Measurements from ENCODE around the gene PRADC1. TPM values are rescaled to one million over a fixed set of nuclear protein-coding genes. Genes with fewer than 3 reads are reported as not detected.

The PRADC1 gene
- total and polyA plus RNA-seq, 7 experiments from 2014 or later = 4.3 to 29.5 (median 8.8) TPM

GRCh38 chr2:73187549-73187948 is 45.5 kb downstream of the PRADC1 start:
- Histone ChIP-seq H3K27me3 (ENCODE audit: control insufficient read depth in 2 of 2, insufficient read depth in 2 of 2, low read length in 2 of 2) (no peaks in the 10 kb centered on the region), H3K4me1 (ENCODE audit: control insufficient read depth in 2 of 2, insufficient read depth in 2 of 2, low read length in 2 of 2) (no peaks in the 10 kb centered on the region), H3K4me3 (ENCODE audit: low read length) (no peak overlapping the region), H3K36me3 (ENCODE audit: control insufficient read depth in 2 of 3, insufficient read depth in 3 of 3, low read length in 3 of 3) (no peaks in the 10 kb centered on the region), H3K27ac (ENCODE audit: low read depth, low read length) (no peak overlapping the region), H3K9me3 (ENCODE audit: control insufficient read depth in 2 of 3, low read length in 3 of 3) (no peaks in the 10 kb centered on the region)
- DNase-seq (no peak), ATAC-seq (no peak)
- no peak overlapping the region for H3K4me3 Mint-ChIP-seq
- peaks cover 0 to 13% (median 4%) of the 10 kb centered on the region in 5 donors for H3K36me3 Mint-ChIP-seq
- intact Hi-C loops (cut with micrococcal nuclease) = no loop called here
- H3K27me3 Mint-ChIP-seq = peaks cover 4 to 31% (median 5%) of the 10 kb centered on the region in 5 donors
- POLR2A ChIA-PET = interaction anchor here (1.0 kb wide), 1 partner anchor 10 kb away, joined by 4 read pairs; no protein-coding TSS in a partner anchor
- peaks cover 0 to 3% (median 0%) of the 10 kb centered on the region in 7 donors for H3K4me1 Mint-ChIP-seq
- no peak overlapping the region for H3K27ac Mint-ChIP-seq
- CTCF ChIA-PET = no interaction called here
- H3K9me3 Mint-ChIP-seq = peaks cover 0 to 14% (median 0%) of the 10 kb centered on the region in 11 donors

- intact Hi-C loops (cut with micrococcal nuclease) = no loop called here
- ATAC-seq = no peak
- no peaks in the 10 kb centered on the region for H3K36me3 ChIP-seq (ENCODE audit: control insufficient read depth in 2 of 3, insufficient read depth in 3 of 3, low read length in 3 of 3)
- Mint-ChIP-seq H3K27me3 (peaks cover 5 to 36% (median 9%) of the 10 kb centered on the region in 5 donors), H3K36me3 (peaks cover 0 to 13% (median 4%) of the 10 kb centered on the region in 5 donors), H3K4me3 (no peak overlapping the region), H3K27ac (no peak overlapping the region), H3K4me1 (peaks cover 0 to 6% (median 0%) of the 10 kb centered on the region in 7 donors), H3K9me3 (peaks cover 0 to 14% (median 0%) of the 10 kb centered on the region in 11 donors)
- H3K4me1 ChIP-seq (ENCODE audit: control insufficient read depth in 2 of 2, insufficient read depth in 2 of 2, low read length in 2 of 2) = no peaks in the 10 kb centered on the region
- no peak overlapping the region for H3K4me3 ChIP-seq (ENCODE audit: low read length)
- DNase-seq = no peak
- H3K27ac ChIP-seq (ENCODE audit: low read depth, low read length) = no peak overlapping the region
- CTCF ChIA-PET = interaction anchor here (1.8 kb wide), 1 partner anchor 9 kb away, joined by 9 read pairs; no protein-coding TSS in a partner anchor
- POLR2A ChIA-PET = no interaction called here
- H3K27me3 ChIP-seq (ENCODE audit: control insufficient read depth in 2 of 2, insufficient read depth in 2 of 2, low read length in 2 of 2) = no peaks in the 10 kb centered on the region
- H3K9me3 ChIP-seq (ENCODE audit: control insufficient read depth in 2 of 3, low read length in 3 of 3) = no peaks in the 10 kb centered on the region
Observed at GRCh38 chr2:73185965-73186364, 47.1 kb downstream of the PRADC1 start.

Other genes with a start within 250 kb of the PRADC1 start
- 10 to 100 TPM in 3 of 5 experiments, 1 to 10 TPM in 2; 8.8 to 17.4 (median 10.9) TPM for gene SFXN5, start 161.5 kb downstream of the PRADC1 start, total RNA-seq
- 1 to 10 TPM; 2.2 to 4.4 TPM for gene SFXN5, start 161.5 kb downstream of the PRADC1 start, polyA plus RNA-seq
- 10 to 100 TPM in 3 of 5 experiments, 1 to 10 TPM in 2; 8.6 to 13.2 (median 11.2) TPM for gene RAB11FIP5, start 120.3 kb downstream of the PRADC1 start, total RNA-seq
- 10 to 100 TPM in 1 of 2 donors, 1 to 10 TPM in 1; 5.6 to 12.0 TPM for gene RAB11FIP5, start 120.3 kb downstream of the PRADC1 start, polyA plus RNA-seq
- gene NOTO, start 30.7 kb downstream of the PRADC1 start, total RNA-seq = not detected
- not detected for gene NOTO, start 30.7 kb downstream of the PRADC1 start, polyA plus RNA-seq
- gene SMYD5, start 19.0 kb downstream of the PRADC1 start, total RNA-seq = 10 to 100 TPM; 25.1 to 76.2 (median 42.7) TPM
- 10 to 100 TPM; 25.6 to 28.0 TPM for gene SMYD5, start 19.0 kb downstream of the PRADC1 start, polyA plus RNA-seq
- 100 to 1,000 TPM; 118 to 322 (median 181) TPM for gene CCT7, start 1.1 kb upstream of the PRADC1 start, total RNA-seq
- gene CCT7, start 1.1 kb upstream of the PRADC1 start, polyA plus RNA-seq = 100 to 1,000 TPM; 284 to 298 TPM
- gene FBXO41, start 51.2 kb upstream of the PRADC1 start, total RNA-seq = 10 to 100 TPM; 13.2 to 19.6 (median 17.6) TPM
- 1 to 10 TPM; 1.5 to 3.2 TPM for gene FBXO41, start 51.2 kb upstream of the PRADC1 start, polyA plus RNA-seq
- under 1 TPM in 3 of 5 experiments, not detected in 2; 0.15 to 0.16 (median 0.15) TPM for gene EGR4, start 60.3 kb upstream of the PRADC1 start, total RNA-seq
- gene EGR4, start 60.3 kb upstream of the PRADC1 start, polyA plus RNA-seq = not detected
- gene ALMS1, start 152.6 kb upstream of the PRADC1 start, total RNA-seq = 10 to 100 TPM; 16.3 to 46.7 (median 23.5) TPM
- 1 to 10 TPM; 2.7 to 4.4 TPM for gene ALMS1, start 152.6 kb upstream of the PRADC1 start, polyA plus RNA-seq